ENCODE data around the gene GNG4. TPM values are rescaled to one million over a fixed set of nuclear protein-coding genes. Genes with fewer than 3 reads are reported as not detected.

The GNG4 gene
- total and polyA plus RNA-seq, 10 of the 15 experiments (the other 5 are each of a cell fraction or from before 2014, with no cell fraction given): 0.03 to 0.15 (median 0.15) TPM; not detected in 7

DNA sequence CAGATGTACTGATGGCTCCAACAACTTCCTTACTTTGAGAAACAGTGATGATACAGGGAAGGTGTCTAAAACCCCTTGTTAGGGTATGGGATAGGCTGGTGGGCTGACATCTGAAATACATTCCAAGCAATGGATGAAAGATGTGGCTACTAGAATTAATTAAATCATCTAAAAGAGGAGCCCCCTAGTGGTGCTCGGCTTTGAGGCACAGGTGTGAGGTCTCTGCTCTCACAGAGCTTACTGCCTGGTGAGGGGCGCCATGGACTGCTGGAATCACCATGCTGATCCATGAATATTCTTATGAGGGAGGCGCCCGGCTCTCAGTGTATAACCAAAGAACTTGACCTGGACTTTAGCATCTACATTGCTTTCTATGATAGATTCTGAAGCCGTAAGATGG lies 48.5 kb downstream of the GNG4 start:
- H3K79me2 ChIP-seq (ENCODE audit: control insufficient read depth, insufficient read depth, low read length): no peaks in the 10 kb centered on the region
- peak; percentile 24; the same call in 1 of the 2 replicates for TF ChIP-seq RAD21 (IDR thresholded peaks at IDR 0.05; ENCODE audit: insufficient read depth, low read depth, low read length)
- no peak for TF ChIP-seq FOS (IDR thresholded peaks at IDR 0.05; ENCODE audit: borderline replicate concordance, extremely low read depth, insufficient read length)
- TF ChIP-seq MXI1 (IDR thresholded peaks at IDR 0.05; ENCODE audit: low read depth, low read length): no peak
- TF ChIP-seq, protein P1, sequence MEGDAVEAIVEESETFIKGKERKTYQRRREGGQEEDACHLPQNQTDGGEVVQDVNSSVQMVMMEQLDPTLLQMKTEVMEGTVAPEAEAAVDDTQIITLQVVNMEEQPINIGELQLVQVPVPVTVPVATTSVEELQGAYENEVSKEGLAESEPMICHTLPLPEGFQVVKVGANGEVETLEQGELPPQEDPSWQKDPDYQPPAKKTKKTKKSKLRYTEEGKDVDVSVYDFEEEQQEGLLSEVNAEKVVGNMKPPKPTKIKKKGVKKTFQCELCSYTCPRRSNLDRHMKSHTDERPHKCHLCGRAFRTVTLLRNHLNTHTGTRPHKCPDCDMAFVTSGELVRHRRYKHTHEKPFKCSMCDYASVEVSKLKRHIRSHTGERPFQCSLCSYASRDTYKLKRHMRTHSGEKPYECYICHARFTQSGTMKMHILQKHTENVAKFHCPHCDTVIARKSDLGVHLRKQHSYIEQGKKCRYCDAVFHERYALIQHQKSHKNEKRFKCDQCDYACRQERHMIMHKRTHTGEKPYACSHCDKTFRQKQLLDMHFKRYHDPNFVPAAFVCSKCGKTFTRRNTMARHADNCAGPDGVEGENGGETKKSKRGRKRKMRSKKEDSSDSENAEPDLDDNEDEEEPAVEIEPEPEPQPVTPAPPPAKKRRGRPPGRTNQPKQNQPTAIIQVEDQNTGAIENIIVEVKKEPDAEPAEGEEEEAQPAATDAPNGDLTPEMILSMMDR (IDR thresholded peaks at IDR 0.05 in 2 of 3, conservative IDR thresholded peaks at IDR 0.05 in 1 of 3; ENCODE audit: control insufficient read depth in 2 of 3, extremely low read depth in 1 of 3, insufficient read depth in 1 of 3, low read depth in 3 of 3, low read length in 3 of 3): peak; percentile 29 to 57 (median 54)
- no TSS peak for BruUV-seq (replicated peaks)
- H3K4me1 ChIP-seq (ENCODE audit: control insufficient read depth, insufficient read depth, low read length): no peaks in the 10 kb centered on the region
- POLR2A ChIA-PET: no interaction called here
- ATAC-seq (peak; percentile 69), DNase-seq (ENCODE audit: low read depth, low spot score) (no peak), FAIRE-seq (no peak)
- H2AFZ ChIP-seq (ENCODE audit: control insufficient read depth, low read depth, low read length): no peak overlapping the region
- no peaks in the 10 kb centered on the region for H3K36me3 ChIP-seq (ENCODE audit: control insufficient read depth in 2 of 2, insufficient read depth in 2 of 2, low read length in 1 of 2)
- H3K27me3 ChIP-seq (replicated peaks in 1 of 2; ENCODE audit: control insufficient read depth in 2 of 2, insufficient read depth in 2 of 2, low read length in 1 of 2): no peaks in the 10 kb centered on the region; a peak in 1 of 4 replicates
- H3K4me2 ChIP-seq (ENCODE audit: control insufficient read depth, insufficient read depth): no peak overlapping the region
- CTCF ChIA-PET: interaction anchor here (0.8 to 3.8 kb wide), 25 partner anchors 9 to 371 kb away, joined by 3 to 26 read pairs (median 4); partner anchors contain the start of gene B3GALNT2
- no peak overlapping the region for H3K9ac ChIP-seq (ENCODE audit: control insufficient read depth, insufficient read depth, low read length)
- WGBS (ENCODE audit: insufficient coverage, insufficient replicate concordance, low lambda C conversion rate, missing lambda C conversion rate): 38% methylated on average over 5 of the region's 5 CpGs
- no peaks in the 10 kb centered on the region for H4K20me1 ChIP-seq (ENCODE audit: control insufficient read depth, insufficient read depth)
- H3K4me3 ChIP-seq: no peak overlapping the region
- intact Hi-C loops (cut with micrococcal nuclease; ENCODE audit: unreplicated experiment): loop anchor here (5.0 kb wide), 1 partner anchor 89 kb away; no protein-coding TSS in a partner anchor
- in situ Hi-C loops (cut with MboI): no loop called here
- H3K27ac ChIP-seq (ENCODE audit: control insufficient read depth, insufficient read depth): no peak overlapping the region
- H3K9me3 ChIP-seq (replicated peaks; ENCODE audit: control insufficient read depth, insufficient read depth, low read length): no peaks in the 10 kb centered on the region
- RAD21 ChIA-PET (ENCODE audit: unreplicated experiment): interaction anchor here (0.6 to 2.8 kb wide), 4 partner anchors 19 to 371 kb away, joined by 3 to 13 read pairs (median 6); no protein-coding TSS in a partner anchor
- SMC1A ChIA-PET (ENCODE audit: uncharacterized antibody, unreplicated experiment): interaction anchor here (0.6 to 3.4 kb wide), 8 partner anchors 47 to 467 kb away, joined by 3 to 13 read pairs (median 4); no protein-coding TSS in a partner anchor
